WTC11 (cell line): ENCODE measurements around the gene GCK.

Source experiments
- ZNF219 ChIP-seq: sonication (generic); formaldehyde crosslinking; IDR thresholded peaks from 2 replicates; pipeline ENCODE4 v1.8.0; 2023; ENCODE audit warnings: missing genetic modification reagents, mild to moderate bottlenecking, borderline replicate concordance
- ZNF396 ChIP-seq: fragments of 250-450 bp; sonication (Bioruptor Pico); IDR thresholded peaks from 2 replicates; pipeline ENCODE4 v1.8.0; 2021; ENCODE audit warnings: mild to moderate bottlenecking, moderate library complexity, borderline replicate concordance
- TF ChIP-seq, protein P1 (sequence below): fragments of 200-600 bp; IDR thresholded peaks from 2 replicates; pipeline ENCODE4 v1.8.0; 2022; ENCODE audit warnings: antibody characterized with exemption
- TF ChIP-seq, protein P2 (sequence below): sonication (generic); formaldehyde crosslinking; IDR thresholded peaks from 2 replicates; pipeline ENCODE4 v1.8.1; 2022; ENCODE audit warnings: low read depth, mild to moderate bottlenecking, moderate library complexity, missing genetic modification reagents, borderline replicate concordance
- TF ChIP-seq, protein P3 (sequence below): sonication (generic); formaldehyde crosslinking; IDR thresholded peaks from 2 replicates; pipeline ENCODE4 v1.8.0; 2023; ENCODE audit warnings: missing genetic modification reagents, mild to moderate bottlenecking, borderline replicate concordance
- TF ChIP-seq, protein P4 (sequence below): sonication (generic); formaldehyde crosslinking; IDR thresholded peaks from 2 replicates; pipeline ENCODE4 v1.8.0; 2022; ENCODE audit warnings: mild to moderate bottlenecking, missing genetic modification reagents

GRCh38 chr7:44235066-44235465, 45.8 kb upstream of the GCK start:
- TF ChIP-seq, protein P1, sequence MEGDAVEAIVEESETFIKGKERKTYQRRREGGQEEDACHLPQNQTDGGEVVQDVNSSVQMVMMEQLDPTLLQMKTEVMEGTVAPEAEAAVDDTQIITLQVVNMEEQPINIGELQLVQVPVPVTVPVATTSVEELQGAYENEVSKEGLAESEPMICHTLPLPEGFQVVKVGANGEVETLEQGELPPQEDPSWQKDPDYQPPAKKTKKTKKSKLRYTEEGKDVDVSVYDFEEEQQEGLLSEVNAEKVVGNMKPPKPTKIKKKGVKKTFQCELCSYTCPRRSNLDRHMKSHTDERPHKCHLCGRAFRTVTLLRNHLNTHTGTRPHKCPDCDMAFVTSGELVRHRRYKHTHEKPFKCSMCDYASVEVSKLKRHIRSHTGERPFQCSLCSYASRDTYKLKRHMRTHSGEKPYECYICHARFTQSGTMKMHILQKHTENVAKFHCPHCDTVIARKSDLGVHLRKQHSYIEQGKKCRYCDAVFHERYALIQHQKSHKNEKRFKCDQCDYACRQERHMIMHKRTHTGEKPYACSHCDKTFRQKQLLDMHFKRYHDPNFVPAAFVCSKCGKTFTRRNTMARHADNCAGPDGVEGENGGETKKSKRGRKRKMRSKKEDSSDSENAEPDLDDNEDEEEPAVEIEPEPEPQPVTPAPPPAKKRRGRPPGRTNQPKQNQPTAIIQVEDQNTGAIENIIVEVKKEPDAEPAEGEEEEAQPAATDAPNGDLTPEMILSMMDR, result no peak
- TF ChIP-seq, protein P2, sequence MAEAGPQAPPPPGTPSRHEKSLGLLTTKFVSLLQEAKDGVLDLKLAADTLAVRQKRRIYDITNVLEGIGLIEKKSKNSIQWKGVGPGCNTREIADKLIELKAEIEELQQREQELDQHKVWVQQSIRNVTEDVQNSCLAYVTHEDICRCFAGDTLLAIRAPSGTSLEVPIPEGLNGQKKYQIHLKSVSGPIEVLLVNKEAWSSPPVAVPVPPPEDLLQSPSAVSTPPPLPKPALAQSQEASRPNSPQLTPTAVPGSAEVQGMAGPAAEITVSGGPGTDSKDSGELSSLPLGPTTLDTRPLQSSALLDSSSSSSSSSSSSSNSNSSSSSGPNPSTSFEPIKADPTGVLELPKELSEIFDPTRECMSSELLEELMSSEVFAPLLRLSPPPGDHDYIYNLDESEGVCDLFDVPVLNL (CRISPR knock-in tag), result no peak
- TF ChIP-seq ZNF219 (CRISPR knock-in tag), result no peak
- TF ChIP-seq, protein P3, sequence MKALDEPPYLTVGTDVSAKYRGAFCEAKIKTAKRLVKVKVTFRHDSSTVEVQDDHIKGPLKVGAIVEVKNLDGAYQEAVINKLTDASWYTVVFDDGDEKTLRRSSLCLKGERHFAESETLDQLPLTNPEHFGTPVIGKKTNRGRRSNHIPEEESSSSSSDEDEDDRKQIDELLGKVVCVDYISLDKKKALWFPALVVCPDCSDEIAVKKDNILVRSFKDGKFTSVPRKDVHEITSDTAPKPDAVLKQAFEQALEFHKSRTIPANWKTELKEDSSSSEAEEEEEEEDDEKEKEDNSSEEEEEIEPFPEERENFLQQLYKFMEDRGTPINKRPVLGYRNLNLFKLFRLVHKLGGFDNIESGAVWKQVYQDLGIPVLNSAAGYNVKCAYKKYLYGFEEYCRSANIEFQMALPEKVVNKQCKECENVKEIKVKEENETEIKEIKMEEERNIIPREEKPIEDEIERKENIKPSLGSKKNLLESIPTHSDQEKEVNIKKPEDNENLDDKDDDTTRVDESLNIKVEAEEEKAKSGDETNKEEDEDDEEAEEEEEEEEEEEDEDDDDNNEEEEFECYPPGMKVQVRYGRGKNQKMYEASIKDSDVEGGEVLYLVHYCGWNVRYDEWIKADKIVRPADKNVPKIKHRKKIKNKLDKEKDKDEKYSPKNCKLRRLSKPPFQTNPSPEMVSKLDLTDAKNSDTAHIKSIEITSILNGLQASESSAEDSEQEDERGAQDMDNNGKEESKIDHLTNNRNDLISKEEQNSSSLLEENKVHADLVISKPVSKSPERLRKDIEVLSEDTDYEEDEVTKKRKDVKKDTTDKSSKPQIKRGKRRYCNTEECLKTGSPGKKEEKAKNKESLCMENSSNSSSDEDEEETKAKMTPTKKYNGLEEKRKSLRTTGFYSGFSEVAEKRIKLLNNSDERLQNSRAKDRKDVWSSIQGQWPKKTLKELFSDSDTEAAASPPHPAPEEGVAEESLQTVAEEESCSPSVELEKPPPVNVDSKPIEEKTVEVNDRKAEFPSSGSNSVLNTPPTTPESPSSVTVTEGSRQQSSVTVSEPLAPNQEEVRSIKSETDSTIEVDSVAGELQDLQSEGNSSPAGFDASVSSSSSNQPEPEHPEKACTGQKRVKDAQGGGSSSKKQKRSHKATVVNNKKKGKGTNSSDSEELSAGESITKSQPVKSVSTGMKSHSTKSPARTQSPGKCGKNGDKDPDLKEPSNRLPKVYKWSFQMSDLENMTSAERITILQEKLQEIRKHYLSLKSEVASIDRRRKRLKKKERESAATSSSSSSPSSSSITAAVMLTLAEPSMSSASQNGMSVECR (CRISPR knock-in tag), result no peak
- no peak for TF ChIP-seq ZNF396
- TF ChIP-seq, protein P4, sequence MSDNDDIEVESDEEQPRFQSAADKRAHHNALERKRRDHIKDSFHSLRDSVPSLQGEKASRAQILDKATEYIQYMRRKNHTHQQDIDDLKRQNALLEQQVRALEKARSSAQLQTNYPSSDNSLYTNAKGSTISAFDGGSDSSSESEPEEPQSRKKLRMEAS (CRISPR knock-in tag), result no peak
